Activated effector memory CD4-positive, alpha-beta T cell treated with anti-CD3 and anti-CD28 coated beads, Interleukin-2, amount 50 U/mL, for 16 hours (primary cell): Measurements from ENCODE around the gene DEFB112.

Experiments used
- DNase-seq: peaks from one replicate; pipeline ENCODE4 v3.0.0-alpha.2; 2020

DEFB112 gene, protein sequence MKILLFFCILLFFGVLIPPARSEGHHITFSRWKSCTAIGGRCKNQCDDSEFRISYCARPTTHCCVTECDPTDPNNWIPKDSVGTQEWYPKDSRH

DNA sequence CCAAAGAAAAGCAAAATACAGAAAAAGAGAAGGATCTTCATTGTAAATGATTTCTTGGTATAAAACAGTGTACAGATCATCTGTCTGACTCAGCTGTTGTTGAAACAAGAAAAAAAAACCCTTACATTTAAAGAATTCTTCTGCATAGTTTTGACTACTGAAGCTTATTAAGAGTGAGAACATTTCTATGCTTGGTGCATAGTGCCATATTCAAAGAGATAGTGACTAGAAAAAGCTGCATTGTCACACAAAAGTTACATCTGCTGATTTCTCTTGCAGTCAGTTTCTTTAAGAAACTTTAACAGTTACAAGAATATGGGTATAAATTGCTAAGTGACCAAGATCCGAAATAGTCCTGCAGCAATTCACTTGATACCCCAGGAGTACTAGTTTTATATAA lies at the start of gene DEFB112:
Gene DEFB112, minus strand, starts transcription at position 101 of the 400 bp plus-strand sequence. Its CDS starts 60 bp downstream, at position 41.
- no peak for DNase-seq

DNA sequence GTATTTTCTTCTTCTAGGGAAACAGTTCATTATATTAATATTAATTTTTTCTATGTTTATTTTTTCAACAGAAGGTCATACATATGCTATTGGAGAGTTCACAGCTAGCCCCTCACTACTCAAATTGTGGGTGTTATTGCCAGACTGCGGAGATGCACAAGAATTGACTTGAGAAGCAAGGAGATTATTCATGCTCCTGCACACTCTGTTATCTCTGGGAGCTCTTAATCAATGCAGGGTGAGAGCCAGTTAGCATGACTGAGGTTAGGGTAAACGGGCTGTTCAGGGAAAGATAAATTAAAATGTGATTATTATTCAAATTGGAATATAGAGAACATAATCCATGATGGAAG lies 48.9 kb upstream of the DEFB112 start:
- no peak for DNase-seq

DNA sequence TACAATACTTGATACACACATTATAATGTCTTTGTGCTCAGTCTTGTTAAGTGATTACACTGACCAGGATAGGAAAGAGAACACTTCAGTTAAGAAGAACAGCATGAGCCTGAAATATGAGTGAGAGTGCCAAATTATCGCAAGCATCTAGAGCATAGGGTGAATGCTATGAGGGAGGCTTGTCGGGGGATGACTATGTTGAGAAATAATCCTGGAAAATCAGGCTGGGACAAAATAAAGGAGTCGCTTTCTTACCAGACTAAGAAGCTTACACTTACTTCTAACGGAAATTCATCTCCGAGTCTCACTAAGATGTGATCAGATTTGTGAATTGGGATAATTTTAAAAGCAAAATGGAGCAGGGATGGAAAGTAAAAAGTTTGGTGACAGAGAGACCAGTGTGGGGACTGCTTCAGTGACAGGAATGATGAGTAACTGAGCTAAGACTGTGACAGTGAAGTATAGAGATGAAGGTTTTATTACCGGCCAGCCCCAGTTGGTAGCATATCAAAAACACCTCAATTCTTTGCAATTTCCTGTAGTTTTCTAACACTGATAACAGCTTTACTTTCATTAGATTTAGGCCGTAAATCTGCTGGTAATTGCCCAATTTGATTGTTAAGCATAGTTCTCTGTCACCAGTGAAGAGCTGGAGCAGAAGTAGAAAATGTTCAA lies 48.4 kb upstream of the DEFB112 start:
- DNase-seq = no peak

DNA sequence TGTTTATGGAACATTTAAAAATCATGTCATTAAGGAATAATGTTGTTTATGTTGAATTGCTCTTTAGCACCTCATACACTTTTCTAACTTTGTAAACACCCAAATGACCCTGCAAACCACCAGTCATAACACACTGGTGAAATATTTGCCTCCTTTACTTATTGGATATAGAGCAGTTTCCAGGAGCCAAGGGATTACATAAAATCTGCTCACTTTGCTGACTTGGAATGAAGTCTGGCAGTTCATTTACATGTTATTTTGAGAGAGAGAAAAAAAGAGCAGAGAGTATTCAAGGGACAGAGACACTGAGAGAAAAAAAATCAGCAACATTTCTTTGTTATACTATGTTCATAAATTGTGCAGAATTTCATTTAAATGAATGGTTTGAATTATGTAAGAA lies 46.6 kb upstream of the DEFB112 start:
- no peak for DNase-seq

DNA sequence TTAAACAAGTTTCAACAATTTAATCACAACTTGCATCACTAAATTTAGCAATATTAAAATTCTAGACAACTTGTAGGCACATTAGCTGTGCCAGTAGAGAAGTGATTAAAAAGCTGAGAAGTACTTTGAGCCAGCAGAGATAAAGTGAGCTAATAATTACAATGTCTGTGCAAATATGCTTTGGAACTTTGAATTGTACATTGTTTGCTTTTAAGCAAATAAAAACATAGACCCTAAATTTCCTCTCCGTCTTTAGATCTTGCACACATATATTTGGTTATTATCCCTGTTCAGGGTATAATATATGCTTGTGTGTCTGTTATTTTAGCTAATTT lies 44.2 kb upstream of the DEFB112 start:
- DNase-seq = no peak

DNA sequence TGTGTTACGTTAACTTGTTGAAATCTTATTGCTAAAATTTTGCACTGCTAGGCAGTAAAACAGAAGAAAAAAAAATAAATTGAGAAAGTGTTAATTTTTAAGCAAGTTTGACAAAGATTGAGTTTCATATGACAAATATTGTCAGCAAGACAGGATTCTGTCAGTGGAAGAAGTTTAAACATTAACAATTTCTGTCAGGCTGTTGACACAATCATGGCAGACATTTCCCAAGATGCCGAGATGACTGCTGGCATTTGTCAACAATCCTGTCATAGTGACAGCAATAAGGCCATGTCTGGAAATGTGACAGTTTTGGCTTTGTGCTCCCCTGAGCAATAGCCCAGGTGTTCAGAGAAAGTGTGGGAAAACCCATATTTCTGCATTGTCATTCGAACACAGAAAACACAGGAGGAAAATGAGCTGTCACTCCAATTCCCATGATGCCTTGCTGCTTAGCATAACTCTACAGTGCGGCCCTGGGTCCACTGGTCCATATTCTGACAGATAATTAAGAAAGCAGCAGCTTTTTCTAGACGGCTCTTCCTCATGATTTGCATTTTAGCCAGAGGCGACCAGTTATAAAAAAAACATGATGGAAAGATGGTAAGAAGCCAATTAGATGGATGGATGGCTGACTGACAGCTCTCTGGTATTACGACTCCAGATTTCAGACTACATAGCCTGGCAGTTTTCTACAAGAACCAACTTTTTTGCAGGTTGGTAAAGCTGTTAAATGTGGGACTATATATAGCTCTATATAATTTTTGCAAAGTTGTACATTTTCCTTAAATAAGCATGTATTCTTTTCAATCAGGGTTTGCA lies 43.6 kb upstream of the DEFB112 start:
- no peak for DNase-seq

DNA sequence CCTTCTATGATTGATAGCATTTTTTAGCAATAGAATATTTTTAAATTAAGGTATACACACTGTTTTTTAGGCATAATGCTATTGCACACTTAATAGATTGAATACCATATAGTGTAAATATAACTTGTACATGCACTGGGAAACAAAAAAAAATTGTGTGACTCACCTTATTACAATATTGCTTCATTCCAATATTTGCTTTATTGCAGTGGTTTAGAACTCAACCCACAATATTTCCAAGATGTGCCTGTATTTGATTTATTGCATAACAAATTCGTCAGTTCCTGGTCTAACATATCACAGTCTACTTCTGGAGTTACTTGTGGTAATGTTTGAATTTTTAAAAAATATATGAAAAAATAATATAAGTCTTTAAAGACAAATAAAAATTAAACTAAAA lies 41.9 kb upstream of the DEFB112 start:
- no peak for DNase-seq

DNA sequence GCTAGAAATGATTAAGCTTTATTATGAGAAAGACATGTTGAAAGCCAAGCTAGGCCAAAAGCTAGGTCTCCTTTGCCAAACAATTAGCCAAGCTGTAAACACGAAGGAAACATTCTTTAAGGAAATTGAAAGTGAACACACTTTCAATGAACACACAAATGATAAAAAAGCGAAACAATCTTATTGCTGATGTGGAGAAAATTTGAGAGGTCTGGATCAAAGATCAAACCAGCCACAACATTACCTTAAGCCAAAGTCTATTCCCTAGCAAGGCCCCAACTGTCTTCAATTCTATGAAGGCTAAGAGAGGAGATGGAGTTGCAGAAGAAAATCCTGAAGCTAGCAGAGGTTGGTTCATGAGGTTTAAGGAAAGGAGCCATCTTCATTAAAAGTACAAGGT lies 40.2 kb upstream of the DEFB112 start:
- DNase-seq = no peak

DNA sequence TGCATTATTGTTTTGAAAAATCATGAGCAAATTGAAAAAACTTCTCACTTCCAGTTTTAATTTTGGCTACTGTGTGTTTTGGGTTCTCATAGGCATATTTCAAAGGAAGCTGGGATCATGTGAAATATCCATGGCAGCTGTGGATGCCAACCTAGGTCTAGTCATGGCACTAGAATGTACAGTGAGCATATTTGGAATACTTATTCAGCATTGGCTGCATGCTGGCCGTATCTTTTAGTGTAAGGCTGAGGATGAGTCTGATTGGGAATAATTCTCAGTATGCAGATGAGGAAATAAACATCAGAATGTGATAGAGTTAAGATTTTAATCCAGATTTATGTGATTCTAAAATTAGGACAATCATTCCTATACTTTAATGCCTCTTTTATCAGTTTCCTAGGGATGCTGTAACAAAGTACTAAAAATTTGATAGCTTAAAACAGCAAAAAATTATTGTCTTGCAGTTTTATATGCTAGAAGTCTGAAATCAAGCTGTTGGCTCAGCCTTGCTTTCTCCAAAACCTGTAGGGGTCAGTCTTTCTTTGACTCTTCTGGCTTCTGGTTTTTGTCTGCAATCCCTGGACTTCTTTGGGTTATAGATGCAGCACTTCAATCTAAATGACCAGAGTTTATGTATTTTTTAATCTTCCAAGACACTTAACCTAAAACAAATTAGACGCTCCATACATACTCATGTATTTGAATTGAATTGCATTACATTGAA lies 37.7 kb upstream of the DEFB112 start:
- DNase-seq = no peak

DNA sequence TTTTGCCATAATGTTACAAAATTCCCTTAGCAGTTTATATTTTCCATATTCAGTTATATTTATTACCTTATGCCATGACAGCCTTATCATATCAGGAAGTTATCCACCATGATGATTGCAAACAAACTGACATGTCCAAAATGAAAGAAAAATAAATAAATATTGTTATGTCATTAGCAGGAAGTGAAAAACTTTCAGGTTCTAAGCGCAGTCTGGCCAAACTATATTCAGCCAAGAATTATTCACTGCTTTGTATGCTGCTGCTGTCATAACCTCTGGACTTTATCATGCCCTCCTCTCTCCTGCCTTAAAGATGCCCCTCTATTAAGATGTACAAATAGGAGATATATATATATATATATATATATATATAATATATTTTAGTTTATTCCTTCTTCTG lies 27.7 kb upstream of the DEFB112 start:
- no peak for DNase-seq

DNA sequence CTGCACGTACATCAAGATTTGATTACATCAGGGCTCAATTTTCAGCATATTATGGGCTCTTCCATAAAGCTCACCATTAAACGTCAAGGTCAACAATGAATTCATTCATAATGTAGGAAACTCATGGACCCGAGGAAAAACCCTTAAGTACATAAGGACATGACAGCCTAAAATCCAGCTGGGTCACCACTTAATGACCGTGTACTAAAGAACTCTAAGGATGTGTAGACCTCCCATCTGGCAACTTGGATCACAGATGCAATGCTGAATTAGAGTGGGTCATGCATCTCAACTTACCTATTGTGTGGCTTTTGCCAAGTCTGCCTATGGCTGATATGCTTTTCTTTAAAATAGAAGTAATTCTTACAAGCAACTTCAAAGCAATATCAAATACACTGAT lies 26.7 kb upstream of the DEFB112 start:
- DNase-seq = no peak

DNA sequence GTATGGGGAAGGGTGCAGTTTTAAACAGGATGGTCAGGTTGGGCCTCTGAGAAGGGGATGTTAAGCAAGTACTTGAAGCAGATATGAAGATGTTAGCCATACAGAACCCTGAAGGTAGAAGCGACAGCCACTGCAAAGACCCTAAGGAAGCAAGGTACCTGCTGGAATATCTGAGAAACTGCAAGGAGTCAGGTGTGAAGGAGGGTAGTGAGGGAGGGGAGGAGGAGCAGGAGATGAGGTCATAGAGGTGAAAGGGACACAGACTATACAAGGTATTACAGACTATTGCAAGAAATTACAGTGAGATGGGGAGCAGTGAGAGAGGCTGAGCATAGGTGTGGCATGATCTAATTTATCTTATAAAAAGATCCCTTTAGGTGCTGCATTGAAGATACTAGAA lies 22.2 kb upstream of the DEFB112 start:
- no peak for DNase-seq

DNA sequence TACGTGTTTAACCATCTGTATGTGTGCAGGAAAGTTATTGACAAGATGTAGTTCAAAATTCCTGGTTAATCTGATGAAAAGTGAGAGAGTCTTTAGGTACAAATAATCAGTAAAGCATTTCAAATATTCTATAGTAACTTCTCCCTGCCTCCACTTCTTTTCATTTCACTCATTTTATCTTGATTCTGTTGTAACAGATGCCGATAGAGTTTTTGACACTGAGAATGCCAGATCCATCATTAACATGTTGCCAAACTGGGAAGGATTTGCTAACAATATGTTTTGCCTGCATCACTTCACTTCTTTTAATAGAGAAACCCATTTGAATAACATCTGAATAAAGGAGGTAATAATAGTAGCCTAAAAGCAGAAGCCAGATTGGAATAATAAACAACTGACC lies 20.4 kb upstream of the DEFB112 start:
- DNase-seq = no peak

DNA sequence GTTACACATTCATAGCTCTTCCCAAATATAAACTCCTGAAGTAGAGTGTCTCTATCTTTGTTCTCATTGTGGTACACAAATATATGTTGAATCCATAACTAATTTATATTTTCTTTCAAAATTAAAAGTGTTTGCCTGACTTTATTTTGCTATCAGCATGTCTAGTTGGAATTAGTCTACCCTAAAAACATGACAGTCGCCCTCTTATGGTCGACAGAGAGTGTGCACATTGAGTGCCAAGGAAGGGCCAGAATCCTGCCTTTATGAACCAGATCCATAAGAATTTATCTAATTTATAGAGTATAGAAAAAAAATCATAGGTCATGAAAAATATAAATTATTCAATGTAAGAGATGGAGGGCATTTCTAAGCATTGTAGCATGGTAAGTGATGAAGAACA lies 12.3 kb upstream of the DEFB112 start:
- DNase-seq = no peak

DNA sequence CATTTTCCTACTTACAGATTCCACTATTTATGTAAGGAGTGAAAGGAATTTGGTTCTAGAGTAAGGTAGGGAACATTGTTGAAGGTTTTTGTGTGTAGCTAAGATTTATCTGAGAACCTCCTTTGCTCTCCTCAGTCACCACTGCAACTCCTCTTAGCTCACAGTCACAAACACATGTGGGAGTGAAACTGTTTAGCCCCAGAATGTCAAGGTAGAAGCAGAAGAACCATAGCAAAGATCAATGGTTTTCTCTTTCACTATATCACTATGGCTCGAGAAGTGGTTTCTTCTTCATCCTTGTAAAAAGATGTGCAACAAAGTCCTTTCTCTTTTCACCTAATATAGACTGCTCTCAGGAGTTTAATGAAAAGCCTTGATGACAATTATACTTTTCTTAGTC lies 6.5 kb upstream of the DEFB112 start:
- DNase-seq = no peak

DNA sequence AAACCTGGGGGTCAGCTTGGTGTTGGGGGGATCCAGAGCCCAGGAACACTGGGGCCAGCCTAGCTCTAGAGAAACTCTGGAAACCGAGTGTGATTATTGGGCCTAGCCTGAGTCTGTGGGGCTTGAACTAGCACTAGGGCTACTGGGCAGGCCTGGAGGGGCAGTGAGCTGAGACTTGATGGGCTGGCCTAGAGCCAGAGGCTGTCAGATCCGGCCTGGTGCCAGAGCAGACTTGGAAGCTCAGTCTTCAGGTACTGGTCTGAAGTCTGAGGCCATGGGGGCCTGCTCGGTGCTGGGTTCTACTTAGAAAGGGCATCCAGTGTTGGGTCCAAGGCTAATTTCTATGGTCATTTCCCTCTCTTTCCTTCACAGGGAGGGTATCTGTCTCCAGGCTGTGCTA lies 2.7 kb downstream of the DEFB112 start:
- no peak for DNase-seq

DNA sequence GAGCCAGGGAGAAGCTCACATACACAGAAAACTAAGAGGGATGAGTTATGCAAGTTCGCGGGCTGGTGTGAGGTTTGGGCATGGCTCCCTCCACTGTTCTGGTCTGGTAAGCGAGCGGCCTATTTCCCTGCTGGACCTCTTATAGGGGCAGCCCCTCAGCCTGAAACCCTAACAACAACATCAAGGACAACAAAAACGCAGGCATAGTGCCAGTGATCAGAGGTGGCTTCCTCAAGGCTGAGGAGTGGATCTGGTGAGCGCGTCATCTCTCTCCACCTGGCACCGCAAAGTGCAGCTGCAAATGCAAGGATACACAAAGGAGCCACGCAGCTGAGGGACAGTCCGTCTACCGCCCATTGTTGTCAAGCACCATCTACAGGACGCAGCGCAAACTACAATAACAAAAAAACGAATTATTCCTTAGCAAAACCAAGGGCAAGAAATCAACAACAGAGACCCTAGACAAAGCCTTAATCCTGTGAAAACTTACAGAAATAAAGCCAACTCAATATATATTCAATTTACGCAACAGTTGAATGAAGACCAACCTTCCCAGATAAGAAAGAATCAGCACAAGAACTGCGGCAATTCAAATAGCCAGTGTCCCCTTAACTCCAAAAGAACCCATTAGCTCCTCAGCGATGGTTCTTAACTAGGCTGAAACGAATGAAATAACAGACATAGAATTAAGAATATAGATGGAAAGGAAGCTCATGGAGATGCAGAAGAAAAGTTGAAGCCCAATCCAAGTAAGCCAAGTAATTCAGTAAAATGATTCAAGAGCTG lies 18.8 kb downstream of the DEFB112 start:
- DNase-seq = no peak

DNA sequence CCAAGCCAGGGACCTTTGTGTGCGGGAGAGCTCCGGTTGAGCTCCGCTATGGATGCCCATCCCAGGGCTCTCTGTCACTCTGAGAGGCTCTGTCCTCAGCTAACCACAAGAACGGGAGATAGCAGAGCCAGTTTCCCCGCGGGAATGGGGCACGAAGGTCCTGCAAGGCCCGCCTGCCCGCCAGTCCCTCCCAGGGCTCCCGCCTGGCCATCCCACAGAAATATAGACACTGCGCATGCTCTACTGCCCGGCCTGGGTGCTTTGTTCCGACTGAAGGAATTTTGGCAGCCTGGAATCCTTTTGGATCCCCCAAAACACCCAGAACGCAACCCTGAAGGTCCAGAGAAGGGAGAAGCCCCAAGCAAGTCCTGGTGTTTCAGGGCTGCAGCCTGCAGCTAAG lies 19.4 kb downstream of the DEFB112 start:
- DNase-seq = no peak

DNA sequence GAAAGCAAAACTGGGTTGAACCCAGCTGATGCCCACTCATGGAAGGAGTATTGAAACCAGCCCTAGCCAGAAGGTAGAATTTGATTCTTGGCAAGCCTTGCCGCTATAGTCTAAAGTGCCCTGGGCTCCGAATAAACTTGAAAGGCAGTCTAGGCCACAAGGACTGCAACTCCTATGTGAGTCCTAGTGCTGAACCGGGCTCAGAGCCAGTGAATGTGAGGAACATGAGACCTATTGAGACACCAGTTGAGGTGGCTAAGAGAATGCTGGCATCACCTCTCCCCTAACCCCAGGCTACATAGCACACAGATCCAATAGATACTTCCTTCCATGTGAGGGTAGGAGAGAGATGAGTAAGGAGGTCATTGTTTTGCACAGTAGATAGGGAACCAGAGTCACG lies 24.5 kb downstream of the DEFB112 start:
- DNase-seq = no peak

DNA sequence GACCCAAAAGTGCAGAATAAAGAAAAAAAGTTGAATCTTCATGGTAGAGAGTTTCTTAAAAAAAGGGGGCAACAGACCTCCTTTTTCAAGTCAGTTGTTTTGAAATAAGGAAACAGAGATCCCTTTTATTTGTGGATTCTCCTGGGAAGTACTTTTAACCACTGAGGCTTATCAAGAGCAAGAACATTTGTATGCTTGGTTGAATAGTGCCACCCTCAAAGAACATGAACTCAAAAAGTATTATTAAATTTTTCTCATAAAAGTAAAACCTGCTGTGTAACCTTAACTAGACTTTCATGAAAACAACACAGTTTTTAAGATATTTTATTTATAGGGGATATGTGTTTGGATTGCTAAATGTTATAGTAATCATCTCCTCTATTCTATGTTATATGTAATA lies 27.8 kb downstream of the DEFB112 start, which contains the start of gene DEFB110:
Gene DEFB110, minus strand, starts transcription at position 101 of the 400 bp plus-strand sequence. Its CDS starts 59 bp downstream, at position 42.
- no peak for DNase-seq

DNA sequence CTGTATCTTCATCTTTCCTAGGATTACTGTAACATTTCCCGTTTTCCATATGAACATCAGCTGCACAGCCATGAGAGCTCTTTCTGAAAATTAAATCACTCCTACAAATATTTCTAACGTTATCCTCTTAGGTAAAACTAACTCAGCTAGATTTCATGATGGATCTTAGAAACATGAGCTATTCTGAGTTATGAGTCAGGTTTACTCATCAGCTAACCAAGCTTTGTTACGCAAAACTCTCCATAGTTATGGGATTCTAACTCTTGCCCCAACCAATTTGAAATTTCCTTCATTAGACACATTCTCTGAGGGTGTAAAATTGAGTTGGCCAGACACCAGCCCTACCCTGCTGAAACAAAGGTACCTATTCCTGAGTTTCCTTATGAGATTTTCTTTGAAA lies 41.9 kb downstream of the DEFB112 start:
- no peak for DNase-seq

DNA sequence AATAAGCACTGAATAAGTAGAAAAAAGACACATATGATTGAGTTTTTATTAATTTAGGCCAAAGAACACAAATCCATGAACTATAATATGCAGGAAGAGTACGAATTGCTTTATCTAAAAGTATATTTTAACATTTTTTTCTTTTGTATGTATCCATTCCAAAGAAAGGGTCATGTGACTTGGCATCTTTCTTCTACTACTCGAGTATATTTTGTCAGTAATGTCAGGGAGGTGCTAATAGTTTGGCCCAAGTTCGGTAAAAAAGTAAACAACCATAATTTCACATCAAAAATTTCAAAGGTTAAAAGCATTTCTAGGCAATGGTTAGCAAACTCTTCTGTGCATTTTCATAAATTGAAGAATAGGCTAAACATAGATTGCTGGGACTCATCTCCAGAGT lies 46.6 kb downstream of the DEFB112 start:
- no peak for DNase-seq

DNA sequence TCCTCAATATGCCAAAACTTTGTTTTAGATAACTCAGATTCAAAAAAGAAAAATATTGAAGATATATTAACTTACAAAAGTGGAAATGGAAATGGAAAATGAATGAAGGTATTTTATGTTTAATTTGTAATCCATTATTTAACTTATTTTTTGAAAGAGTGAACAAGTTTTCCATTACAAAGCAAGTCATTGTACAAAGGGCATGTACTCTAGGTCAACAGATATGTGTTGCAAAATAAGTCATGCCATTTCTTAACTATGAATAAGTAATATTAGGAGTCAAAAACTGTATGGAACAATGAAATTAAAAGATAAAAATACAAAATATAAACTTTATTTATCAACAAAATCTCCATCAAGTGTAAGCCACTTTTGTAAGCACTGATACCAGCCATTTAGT lies 54.5 kb downstream of the DEFB112 start:
- no peak for DNase-seq
